GM19239 (cell line): ENCODE measurements around the gene C12orf43.
A peak's percentile ranks its signal among the peaks of the same experiment; 100 is the strongest.

Source experiments
- DNase-seq: peaks from one replicate; pipeline ENCODE4 v3.0.0; 2011; ENCODE audit warnings: low spot score; ENCODE audit not compliant: insufficient read length
- FAIRE-seq: peaks from 2 replicates; lab custom pipeline; 2011; peaks lifted over from hg19 to GRCh38; lab: Jason Lieb, UNC

C12orf43 gene

GRCh38 chr12:121033625-121034349, 17.5 kb upstream of the C12orf43 start:
- FAIRE-seq (no peak), DNase-seq (no peak)

- FAIRE-seq, result no peak
These were observed 14.4 kb upstream of the C12orf43 start for GRCh38 chr12:121030576-121031212.

DNA sequence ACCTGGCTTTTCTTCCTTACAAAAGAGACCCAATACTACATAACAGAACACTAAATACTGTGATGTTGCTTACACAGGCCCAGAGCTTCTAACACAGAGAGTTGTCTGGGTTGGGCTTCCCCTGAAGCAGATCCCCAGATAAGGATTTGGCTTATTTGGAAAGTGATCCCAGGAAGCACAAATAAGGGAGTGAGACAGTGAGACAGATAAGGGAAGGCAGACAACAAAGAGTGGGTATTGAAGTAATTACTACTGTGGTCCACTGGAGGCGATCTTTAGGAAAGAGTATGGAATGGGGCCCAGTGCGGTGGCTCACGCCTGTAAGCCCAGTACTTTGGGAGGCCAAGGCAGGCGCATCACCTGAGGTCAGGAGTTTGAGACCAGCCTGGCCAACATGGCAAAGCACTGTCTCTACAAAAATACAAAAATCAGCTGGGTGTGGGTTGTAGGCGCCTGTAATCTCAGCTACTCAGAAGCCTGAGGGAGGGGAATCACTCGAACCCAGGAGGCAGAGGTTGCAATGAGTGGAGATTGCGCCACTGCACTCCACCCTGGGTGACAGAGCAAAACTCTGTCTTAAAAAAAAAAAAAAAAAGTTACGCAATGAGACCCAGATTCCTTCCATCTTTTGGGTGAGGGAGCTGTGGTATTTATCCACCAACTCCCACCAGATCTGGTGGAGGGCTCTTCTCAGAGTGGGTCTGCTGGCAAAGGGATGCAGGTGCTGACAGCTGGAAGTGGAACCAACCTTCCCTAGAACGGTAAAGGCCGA, 10.2 kb upstream of the C12orf43 start:
- DNase-seq (no peak), FAIRE-seq (no peak)

More at GRCh38 chr12:121030576-121031212, 14.4 kb upstream of the C12orf43 start:
- no peak for DNase-seq

DNA sequence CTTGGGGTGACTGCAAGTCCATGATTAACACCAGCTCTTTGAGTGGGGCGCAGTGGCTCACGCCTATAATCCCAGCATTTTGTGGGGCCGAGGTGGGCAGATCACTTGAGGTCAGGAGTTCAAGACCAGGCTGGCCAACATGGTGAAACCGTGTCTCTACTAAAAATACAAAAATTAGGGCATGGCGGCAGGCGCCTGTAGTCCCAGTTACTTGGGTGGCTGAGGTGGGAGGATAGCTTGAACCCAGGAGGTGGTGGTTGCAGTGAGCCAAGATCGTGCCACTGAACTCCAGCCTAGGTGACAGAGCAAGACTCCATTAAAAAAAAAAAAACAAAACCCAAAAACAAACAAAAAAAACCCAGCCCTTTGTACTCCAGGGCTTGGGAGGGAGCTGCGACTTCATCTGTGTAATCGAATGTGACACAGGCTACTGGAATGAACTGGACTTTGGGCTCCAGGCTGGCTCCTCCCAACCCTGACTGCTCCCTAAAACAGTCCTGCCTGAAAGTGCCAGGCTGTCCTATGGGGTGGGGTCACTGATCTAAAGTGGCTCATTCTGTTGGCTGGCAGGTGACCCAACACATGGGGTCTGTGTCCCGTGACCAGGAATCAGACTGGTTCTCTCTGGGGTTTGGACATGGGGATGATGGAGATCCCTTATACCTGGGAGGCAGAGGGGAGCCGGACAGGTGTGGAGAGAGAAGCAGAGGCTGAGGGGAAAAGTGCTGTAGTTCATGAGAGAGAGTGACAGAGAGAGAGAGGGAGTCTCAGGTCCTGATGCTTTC, 9.3 kb upstream of the C12orf43 start:
- no peak for FAIRE-seq
- no peak for DNase-seq

- FAIRE-seq, result no peak
- no peak for DNase-seq
These were observed 7.5 kb upstream of the C12orf43 start for GRCh38 chr12:121023799-121024198.

GRCh38 chr12:121022713-121023112, 6.4 kb upstream of the C12orf43 start:
- DNase-seq (no peak), FAIRE-seq (no peak)

- no peak for DNase-seq
- FAIRE-seq, result no peak
These were observed 5.5 kb upstream of the C12orf43 start for GRCh38 chr12:121021754-121022153.

- FAIRE-seq (no peak), DNase-seq (no peak)
These were observed 2.8 kb upstream of the C12orf43 start for GRCh38 chr12:121018860-121019617.

GRCh38 chr12:121017966-121018491, 1.7 kb upstream of the C12orf43 start:
- FAIRE-seq (no peak), DNase-seq (no peak)

- no peak for DNase-seq
- FAIRE-seq, result no peak
These were observed 2.6 kb downstream of the C12orf43 start for GRCh38 chr12:121013715-121014114.

GRCh38 chr12:121011820-121012219, 4.5 kb downstream of the C12orf43 start:
- FAIRE-seq (no peak), DNase-seq (no peak)

DNA sequence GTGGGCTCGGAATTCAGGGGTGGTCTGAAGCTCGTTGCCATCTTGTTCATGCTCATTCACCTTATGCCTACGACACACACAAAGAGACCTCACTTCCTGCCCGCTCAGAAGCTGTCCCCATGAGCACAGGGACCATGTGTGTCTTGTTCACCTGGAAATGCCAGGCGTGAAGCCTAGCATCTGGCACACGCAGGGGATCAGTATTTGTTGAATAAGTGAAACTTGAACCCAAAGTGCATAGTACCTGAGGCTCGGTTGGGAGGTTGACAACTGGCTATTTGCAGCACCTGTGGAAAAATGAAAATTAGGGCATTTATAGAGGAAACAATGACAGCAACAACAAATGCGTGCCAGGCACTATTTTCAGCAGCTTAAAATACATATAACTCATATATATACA, 5.4 kb downstream of the C12orf43 start:
- DNase-seq (no peak), FAIRE-seq (no peak)

- FAIRE-seq (no peak), DNase-seq (no peak)
These were observed 6.5 kb downstream of the C12orf43 start for GRCh38 chr12:121009741-121010140.

- FAIRE-seq (no peak), DNase-seq (no peak)
These were observed 7.8 kb downstream of the C12orf43 start for GRCh38 chr12:121008347-121009098.

- FAIRE-seq, result peak; percentile 51
- DNase-seq, result no peak
These were observed 10.9 kb downstream of the C12orf43 start for GRCh38 chr12:121005346-121005815.

- FAIRE-seq, result no peak
- no peak for DNase-seq
These were observed 12.0 kb downstream of the C12orf43 start for GRCh38 chr12:121004253-121004815.

GRCh38 chr12:121003650-121004049, 12.6 kb downstream of the C12orf43 start:
- FAIRE-seq, result no peak
- no peak for DNase-seq

DNA sequence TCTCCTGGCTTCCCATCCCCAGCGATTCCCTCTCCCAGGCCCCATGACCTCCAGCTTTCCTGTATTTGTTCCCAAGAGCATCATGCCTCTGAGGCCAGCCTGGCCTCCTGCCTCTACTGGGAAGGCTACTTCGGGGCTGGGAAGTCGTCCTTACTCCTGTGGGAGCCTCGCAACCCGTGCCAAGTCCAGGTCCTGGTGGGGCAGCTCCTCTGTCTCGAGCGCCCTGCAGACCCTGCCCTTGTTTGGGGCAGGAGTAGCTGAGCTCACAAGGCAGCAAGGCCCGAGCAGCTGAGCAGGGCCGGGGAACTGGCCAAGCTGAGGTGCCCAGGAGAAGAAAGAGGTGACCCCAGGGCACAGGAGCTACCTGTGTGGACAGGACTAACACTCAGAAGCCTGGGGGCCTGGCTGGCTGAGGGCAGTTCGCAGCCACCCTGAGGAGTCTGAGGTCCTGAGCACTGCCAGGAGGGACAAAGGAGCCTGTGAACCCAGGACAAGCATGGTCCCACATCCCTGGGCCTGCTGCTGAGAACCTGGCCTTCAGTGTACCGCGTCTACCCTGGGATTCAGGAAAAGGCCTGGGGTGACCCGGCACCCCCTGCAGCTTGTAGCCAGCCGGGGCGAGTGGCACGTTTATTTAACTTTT, 14.3 kb downstream of the C12orf43 start:
- DNase-seq, result no peak
- no peak for FAIRE-seq
